PC-3 (cell line): ENCODE data around the gene CAPRIN2. TPM values are rescaled to one million over a fixed set of nuclear protein-coding genes. Genes with fewer than 3 reads are reported as not detected.

Experiments
- ATAC-seq: fragments of 200-7000 bp; cut with Tn5 transposase; 2 replicates; pipeline ENCODE4 v1.9.1; 2020; ENCODE audit warnings: mild to moderate bottlenecking, moderate library complexity
- BruUV-seq: library from RNA; stranded (reverse); fragments of 400-500 nt; replicated peaks from 2 replicates; lab custom pipeline; 2021; lab: Mats Ljungman, UMichigan
- CTCF ChIA-PET: fragments of 300-600 bp; sonication (Branson Sonifier 250); formaldehyde crosslinking; loops from one replicate; lab custom pipeline; 2022; ENCODE audit warnings: antibody characterized with exemption; lab: Charles Lee
- POLR2A ChIA-PET: fragments of 300-600 bp; sonication (Branson Sonifier 250); formaldehyde crosslinking; loops from one replicate; lab custom pipeline; 2022; ENCODE audit warnings: antibody characterized with exemption; ENCODE audit not compliant: unreplicated experiment; lab: Charles Lee
- DNase-seq: peaks from one replicate; pipeline ENCODE4 v3.0.0-alpha.2; 2015
- H2AFZ ChIP-seq: fragments of 300-600 bp; sonication (generic); 2 replicates; pipeline ENCODE4 v1.6.0; 2016; ENCODE audit warnings: antibody characterized with exemption, low read length
- H3F3A ChIP-seq: fragments of 300-600 bp; sonication (generic); one replicate; pipeline ENCODE4 v1.6.0; 2017; ENCODE audit warnings: antibody characterized with exemption, low read length, control low read depth, mild to moderate bottlenecking; ENCODE audit not compliant: unreplicated experiment
- H3K27ac ChIP-seq: fragments of 300-600 bp; sonication (generic); 2 replicates; pipeline ENCODE4 v1.5.1; 2016; ENCODE audit warnings: mild to moderate bottlenecking, low read length
- H3K27me3 ChIP-seq: fragments of 300-600 bp; sonication (generic); 2 replicates; pipeline ENCODE4 v1.6.1; 2016; ENCODE audit warnings: low read length, mixed read lengths
- H3K36me3 ChIP-seq: fragments of 300-600 bp; sonication (generic); 2 replicates; pipeline ENCODE4 v1.6.1; 2016; ENCODE audit warnings: low read depth, mixed run types, low read length, mixed read lengths
- H3K4me1 ChIP-seq: fragments of 300-600 bp; sonication (generic); 2 replicates; pipeline ENCODE4 v1.5.1; 2016; ENCODE audit warnings: low read length; ENCODE audit not compliant: insufficient read depth
- H3K4me2 ChIP-seq: fragments of 300-600 bp; sonication (generic); 2 replicates; pipeline ENCODE4 v1.6.0; 2016; ENCODE audit warnings: low read length
- H3K4me3 ChIP-seq: fragments of 300-600 bp; sonication (generic); 2 replicates; pipeline ENCODE4 v1.5.1; 2016; ENCODE audit warnings: mild to moderate bottlenecking, low read length, mixed read lengths
- H3K79me2 ChIP-seq: fragments of 300-600 bp; sonication (generic); 2 replicates; pipeline ENCODE4 v1.6.1; 2017; ENCODE audit warnings: low read length, mixed read lengths
- H3K9ac ChIP-seq: fragments of 300-600 bp; sonication (generic); 2 replicates; pipeline ENCODE4 v1.6.0; 2016; ENCODE audit warnings: mild to moderate bottlenecking, low read length
- H3K9me2 ChIP-seq: fragments of 300-600 bp; sonication (generic); replicated peaks from 2 replicates; pipeline ENCODE4 v1.6.1; 2016; ENCODE audit warnings: mixed run types, low read length, mixed read lengths
- H3K9me3 ChIP-seq: fragments of 300-600 bp; sonication (generic); 2 replicates; pipeline ENCODE4 v1.6.1; 2016; ENCODE audit warnings: low read length, mixed read lengths
- H4K20me1 ChIP-seq: fragments of 300-600 bp; sonication (generic); 2 replicates; pipeline ENCODE4 v1.6.1; 2016; ENCODE audit warnings: low read length, mixed read lengths
- EZH2 ChIP-seq: fragments of 300-600 bp; sonication (generic); IDR thresholded peaks from one replicate; pipeline ENCODE4 v1.6.1; 2017; ENCODE audit warnings: antibody characterized with exemption, mild to moderate bottlenecking, low read length; ENCODE audit not compliant: unreplicated experiment
- EZH2phosphoT487 ChIP-seq: fragments of 300-600 bp; sonication (generic); IDR thresholded peaks from 2 replicates; pipeline ENCODE4 v1.6.1; 2018; ENCODE audit warnings: mild to moderate bottlenecking, antibody characterized with exemption, low read length, borderline replicate concordance
- intact Hi-C: fragments of 100-400 bp; cut with micrococcal nuclease; formaldehyde crosslinking; loops from 2 replicates; pipeline ENCODE4 v1.9.0; 2023
- total RNA-seq: library from RNA; depleted of rRNA; stranded (reverse); fragments of >200 nt; gene quantifications from 2 replicates; pipeline ENCODE4 v1.2.3, GENCODE V29; 2014
- TF ChIP-seq, protein P1 (sequence below): fragments of 300-600 bp; sonication (generic); conservative IDR thresholded peaks from 2 replicates; pipeline ENCODE4 v1.5.1; 2017; ENCODE audit warnings: antibody characterized with exemption, low read depth, mild to moderate bottlenecking, low read length

The CAPRIN2 gene
- total RNA-seq, 1 experiment from 2014 or later, result 23.1 TPM

GRCh38 chr12:30779178-30779577, 24.4 kb upstream of the CAPRIN2 start:
- DNase-seq (no peak), ATAC-seq (no peak)
- no peak overlapping the region for H3K9ac ChIP-seq
- H3K4me1 ChIP-seq, result no peaks in the 10 kb centered on the region
- no peaks in the 10 kb centered on the region for H3K27me3 ChIP-seq
- no peaks in the 10 kb centered on the region for H3K79me2 ChIP-seq
- H3K4me2 ChIP-seq, result no peak overlapping the region
- intact Hi-C loops, result no loop called here
- no TSS peak for BruUV-seq
- H3K27ac ChIP-seq, result no peak overlapping the region
- ChIA-PET CTCF (no interaction called here), POLR2A (no interaction called here)
- no peaks in the 10 kb centered on the region for H3K9me3 ChIP-seq
- H2AFZ ChIP-seq, result no peak overlapping the region
- no peaks in the 10 kb centered on the region for H3F3A ChIP-seq
- H4K20me1 ChIP-seq, result no peaks in the 10 kb centered on the region
- no peaks in the 10 kb centered on the region for H3K9me2 ChIP-seq
- no peaks in the 10 kb centered on the region for H3K36me3 ChIP-seq
- no peak overlapping the region for H3K4me3 ChIP-seq
- TF ChIP-seq EZH2phosphoT487 (no peak), EZH2 (no peak)
- TF ChIP-seq, protein P1, sequence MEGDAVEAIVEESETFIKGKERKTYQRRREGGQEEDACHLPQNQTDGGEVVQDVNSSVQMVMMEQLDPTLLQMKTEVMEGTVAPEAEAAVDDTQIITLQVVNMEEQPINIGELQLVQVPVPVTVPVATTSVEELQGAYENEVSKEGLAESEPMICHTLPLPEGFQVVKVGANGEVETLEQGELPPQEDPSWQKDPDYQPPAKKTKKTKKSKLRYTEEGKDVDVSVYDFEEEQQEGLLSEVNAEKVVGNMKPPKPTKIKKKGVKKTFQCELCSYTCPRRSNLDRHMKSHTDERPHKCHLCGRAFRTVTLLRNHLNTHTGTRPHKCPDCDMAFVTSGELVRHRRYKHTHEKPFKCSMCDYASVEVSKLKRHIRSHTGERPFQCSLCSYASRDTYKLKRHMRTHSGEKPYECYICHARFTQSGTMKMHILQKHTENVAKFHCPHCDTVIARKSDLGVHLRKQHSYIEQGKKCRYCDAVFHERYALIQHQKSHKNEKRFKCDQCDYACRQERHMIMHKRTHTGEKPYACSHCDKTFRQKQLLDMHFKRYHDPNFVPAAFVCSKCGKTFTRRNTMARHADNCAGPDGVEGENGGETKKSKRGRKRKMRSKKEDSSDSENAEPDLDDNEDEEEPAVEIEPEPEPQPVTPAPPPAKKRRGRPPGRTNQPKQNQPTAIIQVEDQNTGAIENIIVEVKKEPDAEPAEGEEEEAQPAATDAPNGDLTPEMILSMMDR, result no peak

GRCh38 chr12:30774599-30774998, 19.8 kb upstream of the CAPRIN2 start:
- no peak for TF ChIP-seq EZH2
- TF ChIP-seq EZH2phosphoT487, result no peak
- TF ChIP-seq, protein P1, result no peak
- no peak for ATAC-seq
- H3K4me3 ChIP-seq, result no peak overlapping the region
- H3K4me1 ChIP-seq, result peaks cover 8% of the 10 kb centered on the region; the same call in 1 of the 2 replicates
- H3K9ac ChIP-seq, result no peak overlapping the region
- H3K27me3 ChIP-seq, result no peaks in the 10 kb centered on the region
- ChIA-PET CTCF (no interaction called here), POLR2A (no interaction called here)
- intact Hi-C loops, result no loop called here
- peaks cover 4% of the 10 kb centered on the region; the same call in 1 of the 2 replicates for H3K9me3 ChIP-seq
- no peaks in the 10 kb centered on the region for H3K79me2 ChIP-seq
- H3K9me2 ChIP-seq, result no peaks in the 10 kb centered on the region
- no peak for DNase-seq
- no peak overlapping the region for H3K4me2 ChIP-seq
- H3K27ac ChIP-seq, result no peak overlapping the region
- BruUV-seq, result no TSS peak
- H3F3A ChIP-seq, result no peaks in the 10 kb centered on the region
- H2AFZ ChIP-seq, result no peak overlapping the region
- no peaks in the 10 kb centered on the region for H3K36me3 ChIP-seq
- no peaks in the 10 kb centered on the region for H4K20me1 ChIP-seq

DNA sequence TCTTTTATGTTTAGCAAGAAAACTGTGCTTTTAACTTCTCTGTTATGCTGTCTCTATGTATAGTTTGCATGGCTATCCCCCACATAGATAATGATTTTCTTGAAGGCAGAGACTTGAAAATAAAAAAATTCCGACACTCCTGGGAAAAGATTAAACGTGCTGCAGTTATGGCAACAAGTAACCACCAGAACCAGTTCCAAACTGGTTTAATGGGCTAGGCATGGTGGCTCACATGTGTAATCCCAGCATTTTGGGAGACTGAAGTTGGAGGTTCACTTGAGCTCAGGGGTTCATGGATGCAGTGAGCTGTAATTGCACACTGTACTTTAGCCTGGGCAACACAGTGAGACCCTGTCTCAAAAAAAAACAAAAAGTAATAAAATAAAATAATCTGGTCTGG, 15.1 kb upstream of the CAPRIN2 start:
- Histone ChIP-seq H3K9me3 (peaks cover 4% of the 10 kb centered on the region; the same call in 1 of the 2 replicates), H2AFZ (no peak overlapping the region), H4K20me1 (no peaks in the 10 kb centered on the region), H3K79me2 (no peaks in the 10 kb centered on the region), H3K9ac (no peak overlapping the region), H3K4me2 (no peak overlapping the region; the same call in 1 of the 2 replicates), H3K36me3 (no peaks in the 10 kb centered on the region), H3K9me2 (no peaks in the 10 kb centered on the region), H3K27ac (peak overlapping the region; percentile 13; the same call in 1 of the 2 replicates), H3K4me1 (peaks cover 12% of the 10 kb centered on the region; the same call in 1 of the 2 replicates), H3K27me3 (no peaks in the 10 kb centered on the region), H3K4me3 (no peak overlapping the region), H3F3A (no peaks in the 10 kb centered on the region)
- intact Hi-C loops, result no loop called here
- DNase-seq (peak; percentile 59), ATAC-seq (no peak)
- no TSS peak for BruUV-seq
- no peak for TF ChIP-seq EZH2phosphoT487
- TF ChIP-seq EZH2, result no peak
- TF ChIP-seq, protein P1, result no peak
- ChIA-PET CTCF (no interaction called here), POLR2A (interaction anchor here (0.6 kb wide), 1 partner anchor 186 kb away, joined by 3 read pairs; no protein-coding TSS in a partner anchor)
